Measurements from ENCODE around the gene RALGAPA2.
"Not testable (repeated sequence)": the region's sequence is repeated elsewhere in the genome, so short reads cannot be mapped to it uniquely, and the experiment has no call there.

The RALGAPA2 gene

DNA sequence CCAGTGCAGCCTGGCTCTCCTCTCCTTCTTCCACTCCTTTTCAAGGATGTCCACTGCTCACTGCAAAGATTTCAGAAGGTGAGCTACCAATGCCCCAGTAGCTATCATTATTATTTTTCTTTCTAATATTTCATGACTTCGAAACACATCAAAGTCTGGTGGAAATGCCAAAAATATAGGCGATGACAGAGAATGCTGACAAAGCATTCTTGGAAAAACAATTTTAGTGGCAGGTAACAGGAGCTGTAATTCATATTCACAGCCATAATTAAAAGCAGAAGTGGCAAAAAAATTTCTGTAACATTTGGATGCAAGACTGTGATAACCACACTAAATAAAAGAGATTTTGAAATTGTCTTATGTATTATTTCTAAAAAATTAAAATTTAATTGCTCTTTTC lies 133.6 kb downstream of the RALGAPA2 start:
- no peak for DNase-seq (ENCODE audit: low spot score)

DNA sequence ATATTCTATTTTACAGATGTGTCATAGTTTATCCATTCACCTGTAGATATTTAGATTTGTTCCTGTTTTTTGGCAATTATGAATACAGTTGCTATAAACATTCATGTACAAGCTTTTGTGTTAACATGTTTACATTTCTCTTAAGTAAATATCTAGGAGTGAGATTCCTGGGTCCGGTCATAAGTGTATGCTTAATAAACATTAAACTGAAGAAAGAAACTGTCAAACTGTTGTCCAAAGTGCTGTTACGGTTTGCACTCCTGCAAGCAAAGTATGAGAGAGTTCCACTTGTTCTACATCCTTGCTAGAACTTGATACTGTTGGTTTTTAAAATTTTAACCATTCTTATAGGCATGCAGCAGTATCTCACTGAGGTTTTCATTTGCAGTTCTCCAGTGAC lies 138.6 kb downstream of the RALGAPA2 start:
- no peak for DNase-seq (ENCODE audit: low spot score)

DNA sequence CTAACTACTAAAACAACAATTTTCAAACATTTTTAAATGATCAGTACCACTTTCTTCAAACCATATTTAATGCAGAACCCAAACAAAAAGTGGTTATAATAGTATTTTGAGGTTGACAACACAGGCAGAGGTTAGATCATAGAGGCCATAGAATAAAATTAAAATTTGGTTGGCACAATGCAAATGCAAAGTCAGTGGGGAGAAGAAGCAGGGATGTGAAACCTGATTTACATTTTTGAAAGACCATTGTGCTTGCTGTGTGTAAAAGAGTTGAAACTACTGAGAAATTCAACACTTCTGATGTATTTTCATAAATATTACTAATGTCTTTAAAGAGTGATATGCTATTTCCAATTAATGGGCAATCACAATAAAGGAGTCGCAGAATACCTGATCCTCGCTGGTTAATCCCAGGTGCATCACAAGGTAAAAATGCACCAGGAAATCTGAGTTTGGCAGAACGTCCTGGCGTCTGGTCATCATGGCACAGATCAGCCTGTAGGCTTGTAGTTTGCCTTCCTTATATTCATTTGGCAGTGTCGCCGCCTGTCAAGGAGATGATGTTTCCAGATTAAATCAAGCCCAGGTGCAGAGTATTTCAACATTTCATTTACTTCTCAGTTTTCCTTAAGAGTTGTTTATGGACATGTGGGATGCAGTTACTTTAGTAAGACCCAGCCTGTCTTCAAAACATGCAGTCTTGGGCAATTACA lies 141.2 kb downstream of the RALGAPA2 start:
- no peak for DNase-seq (ENCODE audit: low spot score)

DNA sequence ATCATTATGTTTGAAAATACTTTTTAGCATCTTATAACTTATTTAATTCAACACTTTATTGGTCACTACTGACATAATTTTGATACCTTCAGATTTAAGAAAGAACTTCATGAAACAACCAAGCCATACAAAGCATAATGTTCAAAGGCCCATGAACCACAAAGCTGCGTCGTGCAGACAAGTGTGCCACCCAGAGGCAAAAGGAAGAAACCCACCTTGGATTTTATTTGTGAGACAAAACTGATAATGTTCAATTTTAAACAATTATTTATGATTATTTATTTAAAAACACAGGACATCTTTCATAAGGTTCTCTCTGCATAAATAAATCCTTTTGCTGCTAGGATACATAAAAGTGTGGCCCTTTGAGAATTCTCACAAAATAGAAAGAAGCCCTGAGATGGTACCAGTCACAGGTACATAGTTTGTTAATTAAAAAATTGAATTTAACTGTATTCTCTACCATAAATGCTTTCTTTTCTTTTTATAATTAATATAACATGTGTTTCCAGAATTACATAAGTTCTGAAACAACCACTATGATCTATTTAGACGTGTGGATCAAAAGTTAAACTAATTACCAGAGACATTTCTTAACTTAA lies 143.7 kb downstream of the RALGAPA2 start:
- peak; percentile 45 for DNase-seq (ENCODE audit: low spot score)

DNA sequence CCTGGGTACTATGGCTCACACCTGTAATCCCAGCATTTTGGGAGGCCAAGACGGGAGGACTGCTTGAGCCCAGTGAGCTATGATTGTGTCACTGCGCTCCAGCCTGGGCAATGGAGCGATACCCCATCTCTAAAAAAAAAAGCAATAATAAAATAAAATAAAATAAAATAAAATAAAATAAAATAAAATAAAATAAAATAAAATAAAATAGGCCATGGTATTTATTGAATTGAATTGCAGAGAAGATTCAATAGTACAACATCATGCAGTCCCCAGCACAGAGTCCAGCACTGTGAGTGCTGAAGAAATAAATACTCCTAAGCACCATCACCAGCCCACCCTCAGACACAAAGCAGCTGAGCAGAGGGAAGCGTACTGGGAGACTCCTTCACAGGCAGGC lies 144.7 kb downstream of the RALGAPA2 start:
- no peak for DNase-seq (ENCODE audit: low spot score)

DNA sequence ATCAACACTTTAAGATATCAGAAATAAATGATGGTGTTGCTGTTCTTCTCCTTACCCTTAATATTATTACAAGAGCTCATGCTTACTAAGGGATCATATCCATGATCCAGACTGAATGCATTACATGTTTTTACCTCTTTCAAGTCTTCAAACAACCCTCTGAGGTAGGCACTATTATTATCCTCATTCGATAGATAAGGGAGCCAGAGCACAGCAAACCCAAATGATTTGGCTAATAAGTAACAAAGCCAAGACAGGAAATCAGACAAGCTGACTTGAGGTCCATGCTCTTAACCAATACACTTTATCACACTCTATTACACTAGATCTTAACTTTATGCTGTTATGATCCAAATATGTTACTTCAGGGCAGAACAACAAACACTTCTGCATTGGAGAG lies 145.9 kb downstream of the RALGAPA2 start:
- no peak for DNase-seq (ENCODE audit: low spot score)

DNA sequence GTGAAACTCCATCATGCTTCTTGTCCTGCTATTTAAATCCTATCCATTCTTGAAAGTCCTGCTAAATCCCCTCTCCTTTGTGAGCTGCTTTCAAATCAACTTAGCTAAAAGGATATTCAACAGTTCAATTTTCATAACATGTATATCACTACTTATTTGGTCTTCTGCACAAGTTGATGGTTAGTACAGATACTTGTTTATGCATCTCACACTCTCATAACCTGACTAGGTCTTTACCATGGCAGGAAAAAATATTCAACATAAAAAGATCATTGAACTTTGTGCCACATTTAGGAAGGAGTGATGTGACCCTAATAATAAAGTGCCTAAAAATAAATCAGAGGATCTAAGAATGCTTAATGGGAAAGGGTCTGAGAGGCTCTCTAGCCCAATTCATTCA lies 148.2 kb downstream of the RALGAPA2 start:
- DNase-seq (ENCODE audit: low spot score), result no peak

DNA sequence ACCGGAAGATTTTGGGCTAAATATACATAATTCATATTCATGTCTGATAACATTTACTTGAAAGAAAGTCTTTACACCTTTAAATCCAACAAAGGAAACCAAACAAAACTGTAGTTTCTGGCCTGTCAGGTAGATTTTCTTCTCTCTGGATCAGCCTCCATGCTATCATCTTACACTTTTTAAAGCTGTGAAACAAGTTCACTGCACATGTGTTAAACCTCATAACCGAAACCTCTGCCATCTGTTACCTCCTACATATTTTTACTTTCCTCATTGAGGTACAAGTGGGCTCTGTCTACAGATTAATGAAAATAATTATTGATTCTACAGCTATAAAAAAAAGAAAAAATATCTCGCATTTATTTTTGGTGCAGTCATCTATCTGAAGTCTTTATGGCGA lies 149.9 kb downstream of the RALGAPA2 start:
- no peak for DNase-seq (ENCODE audit: low spot score)

DNA sequence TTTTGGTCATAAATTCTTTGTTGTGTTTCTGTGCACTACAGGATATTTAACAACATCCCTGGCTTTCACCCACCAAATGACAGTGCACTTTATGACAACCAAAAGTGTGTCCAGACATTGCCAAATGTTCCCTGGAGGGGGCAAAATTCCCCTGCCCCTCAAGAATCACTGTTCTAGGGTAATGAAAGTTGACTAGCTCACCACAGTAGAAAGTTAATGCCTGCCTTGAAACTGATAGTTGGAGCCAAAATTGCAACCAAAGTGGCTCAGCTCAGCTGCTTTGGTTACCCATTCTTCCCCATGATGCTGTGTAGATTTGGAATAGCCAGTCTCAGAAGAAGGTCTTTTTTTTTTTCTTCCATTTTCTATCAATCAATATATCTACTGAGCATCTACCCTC lies 150.6 kb downstream of the RALGAPA2 start:
- DNase-seq (ENCODE audit: low spot score), result no peak

DNA sequence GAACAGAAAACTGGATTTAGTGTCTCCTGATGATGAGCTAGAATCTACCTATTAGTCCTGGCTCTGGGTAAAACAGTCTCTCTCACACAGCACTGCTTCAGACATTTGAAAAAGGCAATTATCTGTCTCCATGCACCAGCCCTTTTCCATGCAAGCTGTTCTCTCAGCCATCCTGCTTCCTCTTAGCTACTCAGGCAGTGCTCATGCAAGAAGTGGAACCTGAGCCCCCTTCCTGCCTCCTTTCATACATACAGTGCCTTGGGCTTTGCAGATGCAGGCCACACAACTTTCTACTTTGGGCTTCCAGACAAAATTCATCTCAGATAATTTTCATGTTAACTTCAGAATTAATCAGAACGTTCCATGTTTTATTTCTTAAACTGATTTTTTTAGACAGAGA lies 151.3 kb downstream of the RALGAPA2 start:
- DNase-seq (ENCODE audit: low spot score), result no peak

DNA sequence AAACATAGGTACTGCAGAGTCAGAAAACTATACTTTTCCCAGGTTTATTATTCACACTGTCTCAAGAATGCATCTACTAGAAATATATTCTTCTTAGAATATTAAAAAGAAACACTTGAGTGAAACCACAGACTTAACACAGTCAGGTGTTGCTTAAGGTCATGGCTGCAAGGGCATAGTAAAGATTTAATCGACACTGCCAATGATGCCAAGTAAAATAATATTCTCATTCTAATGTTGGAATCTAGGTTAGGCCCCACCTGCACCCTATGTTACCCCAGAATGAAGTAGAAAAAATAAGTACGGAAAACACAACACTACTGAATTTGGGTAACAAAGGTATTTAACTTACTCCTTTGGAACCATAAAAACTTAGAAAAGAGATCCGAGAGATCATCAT lies 155.0 kb downstream of the RALGAPA2 start:
- DNase-seq (ENCODE audit: low spot score), result no peak

DNA sequence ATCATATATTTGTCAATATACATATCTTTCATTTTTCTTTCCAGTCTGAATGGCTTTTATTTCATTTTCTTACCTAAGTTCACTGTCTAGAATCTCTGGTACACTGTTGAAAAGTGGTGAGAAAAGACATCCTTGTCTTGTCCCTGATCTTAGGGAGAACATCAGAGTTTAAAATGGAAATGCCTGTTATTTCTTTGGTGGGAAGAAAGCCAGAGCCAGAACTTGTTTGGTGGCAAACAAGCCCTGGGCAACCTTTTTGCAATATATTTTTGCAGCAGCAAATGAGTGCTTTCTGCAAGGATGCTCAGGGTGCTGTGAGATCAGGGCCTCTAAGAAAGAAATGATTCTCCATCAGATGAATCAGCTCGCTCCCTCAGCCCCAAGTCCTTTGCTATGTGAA lies 156.6 kb downstream of the RALGAPA2 start:
- no peak for DNase-seq (ENCODE audit: low spot score)

DNA sequence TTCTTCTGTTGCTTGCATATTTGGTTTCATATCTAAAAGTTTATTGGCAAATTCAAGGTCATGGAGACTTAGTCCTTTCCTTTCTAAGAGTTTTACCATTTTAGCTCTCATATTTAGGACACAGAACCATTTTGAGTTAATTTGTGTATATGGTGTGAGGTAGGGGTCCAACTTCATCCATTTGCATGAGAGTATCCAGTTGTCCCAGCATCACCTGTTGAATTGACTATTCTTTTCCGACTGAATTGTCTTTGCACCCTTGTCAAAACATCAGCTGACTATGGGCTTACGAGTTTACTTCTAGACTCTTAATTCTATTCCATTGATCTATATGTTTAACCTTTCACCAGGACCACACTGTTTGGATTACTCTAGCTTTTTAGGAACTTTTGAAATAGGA lies 157.5 kb downstream of the RALGAPA2 start:
- DNase-seq (ENCODE audit: low spot score), result no peak

DNA sequence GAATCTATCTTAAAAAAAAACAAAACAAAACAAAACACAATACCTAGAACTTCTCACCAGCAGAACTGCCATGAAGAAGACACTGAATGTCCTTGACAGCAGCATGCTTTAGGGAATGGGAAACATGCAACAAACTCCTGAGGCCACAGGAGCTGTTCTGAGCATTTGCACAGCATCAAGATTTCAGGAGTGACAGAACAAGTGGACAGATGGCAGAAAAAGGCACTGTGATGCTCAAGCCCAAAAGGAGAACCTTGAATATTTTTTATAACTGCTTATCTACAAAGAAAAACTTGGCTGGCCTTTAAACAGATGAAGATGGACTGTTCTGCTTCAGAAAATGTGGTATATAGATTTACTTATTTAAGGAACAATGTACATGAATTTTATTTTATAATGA lies 158.9 kb downstream of the RALGAPA2 start:
- no peak for DNase-seq (ENCODE audit: low spot score)

DNA sequence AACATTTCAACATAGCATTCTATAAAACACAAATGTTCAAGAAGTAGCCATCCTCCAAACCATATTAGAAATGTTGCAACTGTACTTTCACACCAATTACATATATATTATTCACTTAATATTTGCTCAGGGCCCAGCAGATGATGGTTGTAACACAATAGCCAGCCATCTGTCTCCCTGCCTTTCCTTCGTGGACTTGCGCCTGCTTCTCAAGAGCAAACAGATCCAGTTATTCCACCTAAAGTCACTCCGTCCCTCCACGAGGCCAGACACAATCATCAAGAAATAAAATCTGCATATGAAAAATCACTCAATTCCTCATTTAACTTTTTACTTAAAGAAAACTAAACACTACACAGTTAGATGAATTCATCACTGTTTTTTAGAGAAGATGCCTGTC lies 160.4 kb downstream of the RALGAPA2 start:
- DNase-seq (ENCODE audit: low spot score), result no peak

DNA sequence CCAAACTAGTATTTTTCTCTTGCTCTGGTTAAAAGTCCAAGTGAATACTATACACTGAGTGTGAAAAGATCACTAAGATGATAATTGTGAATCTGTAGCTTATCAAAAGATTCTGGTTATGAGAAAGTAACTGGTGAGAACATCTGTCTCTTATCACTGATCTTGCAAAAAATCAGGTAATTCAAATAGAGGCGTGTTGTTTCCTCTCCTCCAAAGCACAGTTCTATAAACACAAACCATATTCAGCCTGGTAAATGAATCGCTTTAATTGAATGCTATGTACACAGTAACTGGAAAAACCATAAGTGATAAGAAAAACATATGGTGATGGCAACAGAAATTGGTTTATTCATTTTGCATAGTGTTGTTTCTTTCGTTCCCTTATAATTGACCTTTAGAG lies 161.0 kb downstream of the RALGAPA2 start:
- DNase-seq (ENCODE audit: low spot score), result no peak

DNA sequence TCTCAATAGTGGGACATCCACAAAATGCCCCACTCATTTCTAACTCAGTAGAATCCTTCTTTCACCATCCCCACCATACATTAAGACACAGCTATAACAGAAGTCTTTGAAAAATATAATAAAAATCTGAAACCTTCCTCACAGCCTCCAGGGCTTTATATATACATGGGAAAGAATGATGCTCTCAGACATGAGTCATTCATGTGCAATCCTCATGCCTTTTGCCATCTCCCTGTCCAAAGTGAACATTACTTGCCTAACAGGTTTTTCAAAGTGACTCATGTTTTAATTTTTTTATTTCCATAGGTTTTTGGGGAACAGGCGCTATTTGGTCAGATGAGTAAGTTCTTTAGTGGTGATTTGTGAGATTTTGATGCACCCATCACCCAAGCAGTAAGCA lies 162.7 kb downstream of the RALGAPA2 start:
- DNase-seq (ENCODE audit: low spot score), result no peak

DNA sequence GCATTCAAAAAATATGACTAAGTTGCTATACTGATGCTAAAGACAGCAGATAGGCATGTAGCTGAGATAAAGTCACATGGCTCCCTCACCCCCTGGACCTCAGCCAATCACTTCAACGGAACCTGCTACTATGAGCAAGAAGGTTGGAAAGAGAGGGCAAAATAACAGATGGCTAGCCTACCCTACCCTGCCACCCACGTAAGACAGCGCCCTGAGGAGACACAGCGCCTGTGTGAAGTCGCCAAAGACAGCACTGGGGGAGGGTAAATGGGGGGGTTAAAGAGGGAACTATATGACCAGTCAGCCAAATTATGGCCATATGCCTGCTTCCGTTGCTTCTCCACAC lies 163.2 kb downstream of the RALGAPA2 start:
- no peak for DNase-seq (ENCODE audit: low spot score)

DNA sequence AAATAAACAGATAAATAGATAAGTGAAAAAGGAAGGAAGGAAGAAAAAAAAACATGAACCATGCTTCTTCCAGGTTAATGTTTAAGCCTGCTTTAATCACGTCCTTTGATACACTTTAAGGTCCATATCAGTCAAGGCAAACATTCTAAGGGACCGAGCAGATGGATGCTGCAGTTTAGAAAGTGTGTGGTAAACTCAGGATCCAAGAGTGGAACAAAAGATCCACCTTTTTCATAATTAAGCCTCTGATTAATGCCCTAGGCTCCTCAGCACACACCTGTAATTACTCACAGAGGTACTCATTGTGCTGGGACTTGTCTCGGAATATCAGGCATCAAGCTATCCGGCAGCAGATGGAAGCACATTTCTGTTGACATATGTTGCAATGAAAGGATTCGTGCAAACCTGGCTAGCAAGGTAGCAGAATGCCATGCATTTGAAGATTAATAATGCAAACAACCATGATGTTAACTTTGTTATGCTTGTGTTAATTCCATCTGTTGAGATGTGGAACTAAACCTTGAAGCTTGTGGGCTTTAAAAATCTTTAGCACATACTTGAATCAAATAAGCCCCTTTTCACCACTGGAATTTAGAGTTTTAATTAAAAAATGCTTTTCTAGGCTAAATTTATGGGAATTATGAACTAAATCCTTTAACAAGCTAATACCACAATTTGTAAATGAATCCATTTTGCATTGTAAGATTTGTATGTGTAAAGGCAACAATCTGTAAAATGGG lies 163.7 kb downstream of the RALGAPA2 start:
- no peak for DNase-seq (ENCODE audit: low spot score)

DNA sequence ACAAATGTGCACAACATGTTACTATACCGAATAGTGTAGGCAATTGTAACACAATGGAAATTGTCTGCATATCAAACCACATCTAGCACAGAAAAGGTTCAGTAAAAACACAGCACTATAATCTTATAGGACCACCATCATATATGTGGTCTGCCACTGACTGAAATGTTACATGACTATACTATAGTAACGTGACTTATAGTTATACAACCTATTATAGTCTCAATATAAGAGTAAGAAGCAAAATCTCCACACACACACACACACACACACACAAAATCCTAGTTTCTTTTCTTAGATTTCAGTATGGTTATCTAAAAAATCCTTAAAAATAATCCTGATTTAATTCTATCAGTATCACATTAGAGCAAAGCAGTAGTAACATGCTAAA lies 164.6 kb downstream of the RALGAPA2 start:
- DNase-seq (ENCODE audit: low spot score), result no peak

DNA sequence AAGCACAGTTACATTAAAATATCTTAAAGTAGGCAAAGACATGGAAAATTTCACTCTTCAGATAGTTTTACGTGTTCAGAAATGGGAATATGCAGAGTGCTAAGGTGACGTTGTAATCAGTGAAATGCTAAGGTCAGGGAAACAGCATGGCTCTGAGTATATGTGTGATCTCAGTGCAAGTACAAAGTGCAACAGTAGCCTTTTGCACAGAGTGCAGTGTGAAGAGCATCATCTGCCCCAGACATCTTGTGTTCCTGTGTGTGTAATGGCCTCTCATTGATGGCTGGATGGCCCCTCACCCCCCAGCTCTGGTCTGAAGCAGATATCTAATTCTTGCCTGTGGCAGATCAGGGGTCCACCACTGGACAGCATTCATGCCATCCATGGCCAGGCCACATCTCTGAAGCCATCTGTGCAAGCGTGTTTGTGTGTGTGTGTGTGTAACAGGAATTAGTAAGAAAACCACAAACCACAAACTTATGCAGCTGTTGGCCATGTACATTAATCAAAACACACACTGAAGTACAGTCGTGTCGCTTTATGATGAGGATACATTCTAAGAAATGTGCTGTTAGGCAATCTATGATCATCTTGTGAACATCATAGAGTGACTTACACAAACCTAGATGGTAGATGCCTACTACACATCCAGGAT lies 165.1 kb downstream of the RALGAPA2 start:
- DNase-seq (ENCODE audit: low spot score), result no peak

DNA sequence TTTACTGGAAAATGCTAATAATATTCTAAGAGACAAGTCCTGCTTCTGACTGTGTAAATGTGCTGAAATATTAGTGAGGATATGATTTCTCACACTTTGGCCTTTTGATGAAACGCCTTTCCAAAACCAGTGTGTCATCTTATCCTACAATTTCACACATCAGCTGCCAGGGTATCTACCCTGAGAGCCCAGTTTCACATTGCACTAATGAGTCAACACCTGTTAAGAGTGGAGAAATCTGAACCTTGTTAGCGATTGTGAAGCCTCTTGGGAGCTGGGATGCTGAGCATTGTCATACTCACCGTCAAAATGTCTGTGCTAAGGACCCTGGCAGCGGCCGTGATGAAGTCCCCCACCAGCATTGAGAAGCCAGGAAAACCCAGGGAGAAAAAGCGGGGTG lies 166.0 kb downstream of the RALGAPA2 start:
- DNase-seq (ENCODE audit: low spot score), result no peak

DNA sequence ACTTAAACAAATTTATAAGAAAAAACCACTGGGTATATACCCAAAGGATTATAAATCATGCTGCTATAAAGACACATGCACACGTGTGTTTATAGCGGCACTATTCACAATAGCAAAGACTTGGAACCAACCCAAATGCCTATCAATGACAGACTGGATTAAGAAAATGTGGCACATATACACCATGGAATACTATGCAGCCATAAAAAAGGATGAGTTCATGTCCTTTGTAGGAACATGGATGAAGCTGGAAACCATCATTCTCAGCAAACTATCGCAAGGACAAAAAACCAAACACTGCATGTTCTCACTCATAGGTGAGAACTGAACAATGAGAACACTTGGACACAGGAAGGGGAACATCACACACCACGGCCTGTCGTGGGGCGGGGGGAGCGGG lies 169.1 kb downstream of the RALGAPA2 start:
- DNase-seq (ENCODE audit: low spot score), result not testable (repeated sequence)

Measured in COLO829 (cell line).